ENCODE measurements around the gene DLG2. TPM values are rescaled to one million over a fixed set of nuclear protein-coding genes. Genes with fewer than 3 reads are reported as not detected.
"Not testable (repeated sequence)": the region's sequence is repeated elsewhere in the genome, so short reads cannot be mapped to it uniquely, and the experiment has no call there.

DLG2 gene
- total RNA-seq, 1 donor from 2014 or later, result 0.43 TPM

- Histone ChIP-seq H3K4me1 (no peaks in the 10 kb centered on the region), H3K27ac (no peak overlapping the region), H3K9me3 (no peaks in the 10 kb centered on the region), H3K27me3 (no peaks in the 10 kb centered on the region), H3K4me3 (no peak overlapping the region), H3K36me3 (no peaks in the 10 kb centered on the region)
- intact Hi-C loops (cut with DNase I), result no loop called here
- DNase-seq (ENCODE audit: low spot score in 2 of 2), result no peak
- TF ChIP-seq, protein P1, sequence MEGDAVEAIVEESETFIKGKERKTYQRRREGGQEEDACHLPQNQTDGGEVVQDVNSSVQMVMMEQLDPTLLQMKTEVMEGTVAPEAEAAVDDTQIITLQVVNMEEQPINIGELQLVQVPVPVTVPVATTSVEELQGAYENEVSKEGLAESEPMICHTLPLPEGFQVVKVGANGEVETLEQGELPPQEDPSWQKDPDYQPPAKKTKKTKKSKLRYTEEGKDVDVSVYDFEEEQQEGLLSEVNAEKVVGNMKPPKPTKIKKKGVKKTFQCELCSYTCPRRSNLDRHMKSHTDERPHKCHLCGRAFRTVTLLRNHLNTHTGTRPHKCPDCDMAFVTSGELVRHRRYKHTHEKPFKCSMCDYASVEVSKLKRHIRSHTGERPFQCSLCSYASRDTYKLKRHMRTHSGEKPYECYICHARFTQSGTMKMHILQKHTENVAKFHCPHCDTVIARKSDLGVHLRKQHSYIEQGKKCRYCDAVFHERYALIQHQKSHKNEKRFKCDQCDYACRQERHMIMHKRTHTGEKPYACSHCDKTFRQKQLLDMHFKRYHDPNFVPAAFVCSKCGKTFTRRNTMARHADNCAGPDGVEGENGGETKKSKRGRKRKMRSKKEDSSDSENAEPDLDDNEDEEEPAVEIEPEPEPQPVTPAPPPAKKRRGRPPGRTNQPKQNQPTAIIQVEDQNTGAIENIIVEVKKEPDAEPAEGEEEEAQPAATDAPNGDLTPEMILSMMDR (IDR thresholded peaks at IDR 0.05), result no peak
Observed at GRCh38 chr11:84857746-84858145, 769.4 kb downstream of the DLG2 start.

DNA sequence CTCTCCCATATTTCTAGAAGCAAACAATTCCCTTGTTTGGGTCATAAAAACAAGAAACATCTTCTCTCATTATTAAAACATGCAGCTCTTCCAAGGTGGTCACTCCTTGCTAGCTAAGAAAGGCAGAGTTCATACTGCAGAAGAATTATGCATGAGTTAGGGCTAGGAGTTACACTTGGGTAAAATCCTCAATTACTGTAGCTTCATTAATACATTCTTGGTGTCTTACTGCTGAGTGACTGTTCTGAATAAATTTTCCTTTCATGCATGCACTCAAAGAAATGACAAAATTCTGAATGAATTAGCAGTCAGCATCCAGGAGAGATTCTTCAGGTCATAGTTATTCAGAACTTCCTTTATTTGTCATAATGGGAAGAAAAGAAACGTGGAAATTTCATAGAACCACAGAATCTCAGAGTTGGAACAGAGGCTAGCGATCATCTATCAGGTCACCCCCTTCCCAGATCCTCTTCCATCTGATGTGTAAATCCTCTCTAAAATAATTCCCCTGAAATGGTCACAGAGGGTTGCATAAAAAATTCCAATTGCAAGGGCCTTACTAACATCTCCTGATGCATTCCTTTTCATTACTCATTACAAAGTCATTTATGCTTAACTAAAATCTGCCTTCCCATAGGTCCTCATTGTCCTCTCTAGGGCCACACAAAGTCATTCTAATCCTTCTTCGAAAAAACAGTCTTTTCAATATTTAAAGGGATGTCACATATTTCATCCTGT, 771.5 kb downstream of the DLG2 start:
- TF ChIP-seq, protein P1 (IDR thresholded peaks at IDR 0.05), result no peak
- Histone ChIP-seq H3K36me3 (no peaks in the 10 kb centered on the region), H3K4me1 (no peaks in the 10 kb centered on the region), H3K27me3 (no peaks in the 10 kb centered on the region), H3K4me3 (no peak overlapping the region), H3K9me3 (no peaks in the 10 kb centered on the region), H3K27ac (no peak overlapping the region)
- no peak for DNase-seq (ENCODE audit: low spot score in 2 of 2)
- intact Hi-C loops (cut with DNase I), result no loop called here

DNA sequence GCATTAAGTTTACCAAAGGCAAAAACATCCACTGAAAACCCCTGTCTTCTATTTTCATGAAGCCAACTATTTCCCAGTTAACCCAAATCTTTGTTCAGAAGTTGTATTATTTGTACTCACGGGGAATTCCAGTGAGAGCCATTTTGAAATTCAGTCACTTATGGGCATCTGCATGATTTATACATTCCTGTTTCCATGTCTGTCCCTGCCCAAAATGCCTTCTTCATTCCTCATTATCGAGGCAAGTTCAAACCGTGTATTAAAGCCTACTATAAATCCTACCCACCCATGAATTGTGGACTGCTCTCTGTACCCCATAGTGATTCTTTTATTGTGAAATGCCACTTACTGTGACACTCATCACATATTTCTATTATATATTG, 772.7 kb downstream of the DLG2 start:
- Histone ChIP-seq H3K4me1 (no peaks in the 10 kb centered on the region), H3K9me3 (no peaks in the 10 kb centered on the region), H3K27ac (no peak overlapping the region), H3K4me3 (no peak overlapping the region), H3K36me3 (no peaks in the 10 kb centered on the region), H3K27me3 (no peaks in the 10 kb centered on the region)
- intact Hi-C loops (cut with DNase I), result no loop called here
- TF ChIP-seq, protein P1 (IDR thresholded peaks at IDR 0.05), result no peak
- no peak for DNase-seq (ENCODE audit: low spot score in 2 of 2)

GRCh38 chr11:84853841-84854497, 773.2 kb downstream of the DLG2 start:
- intact Hi-C loops (cut with DNase I), result no loop called here

DNA sequence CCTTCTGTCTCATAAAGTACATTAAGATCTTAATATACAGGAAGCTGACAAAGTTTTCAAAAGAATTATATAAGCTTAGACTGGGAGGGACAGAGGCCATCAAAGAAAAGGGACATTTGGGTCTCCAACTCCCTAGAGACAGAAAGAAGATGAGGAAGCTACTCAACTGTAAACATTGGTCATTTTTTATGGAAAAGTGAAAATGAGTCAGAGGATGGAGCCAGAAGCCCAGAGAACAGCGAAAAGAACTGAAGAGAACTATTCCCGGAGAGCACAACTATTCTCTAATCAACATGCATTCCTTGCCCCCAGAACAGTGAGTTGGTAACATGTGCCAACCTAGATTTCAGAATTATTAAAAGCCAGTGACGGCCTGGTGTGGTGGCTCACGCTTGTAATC, 779.3 kb downstream of the DLG2 start:
- no peaks in the 10 kb centered on the region for H3K27me3 ChIP-seq
- intact Hi-C loops (cut with DNase I), result no loop called here
- no peak overlapping the region for H3K4me3 ChIP-seq
- H3K27ac ChIP-seq, result no peak overlapping the region
- no peaks in the 10 kb centered on the region for H3K9me3 ChIP-seq
- no peaks in the 10 kb centered on the region for H3K36me3 ChIP-seq
- no peaks in the 10 kb centered on the region for H3K4me1 ChIP-seq
- no peak for DNase-seq (ENCODE audit: low spot score in 2 of 2)
- TF ChIP-seq, protein P1 (IDR thresholded peaks at IDR 0.05), result no peak

More at GRCh38 chr11:84853841-84854497, 773.2 kb downstream of the DLG2 start:
- Histone ChIP-seq H3K36me3 (no peaks in the 10 kb centered on the region), H3K9me3 (no peaks in the 10 kb centered on the region), H3K27me3 (no peaks in the 10 kb centered on the region), H3K4me1 (no peaks in the 10 kb centered on the region), H3K27ac (no peak overlapping the region), H3K4me3 (no peak overlapping the region)
- TF ChIP-seq, protein P1 (IDR thresholded peaks at IDR 0.05), result no peak
- DNase-seq (ENCODE audit: low spot score in 2 of 2), result no peak

- H3K27me3 ChIP-seq; H3K4me3 ChIP-seq; intact Hi-C loops (cut with DNase I); H3K9me3 ChIP-seq; H3K36me3 ChIP-seq; DNase-seq (ENCODE audit: low spot score in 2 of 2); H3K27ac ChIP-seq; H3K4me1 ChIP-seq: not testable (repeated sequence)
Observed at GRCh38 chr11:84840201-84840600, 786.9 kb downstream of the DLG2 start.
